Measurements from ENCODE around the gene FGGY.
"Not testable (repeated sequence)": the region's sequence is repeated elsewhere in the genome, so short reads cannot be mapped to it uniquely, and the experiment has no call there.

The FGGY gene

GRCh38 chr1:59605184-59605583, 308.3 kb downstream of the FGGY start:
- TF ChIP-seq CTCF (IDR thresholded peaks at IDR 0.05; ENCODE audit: low read depth, low read length, missing control alignments): no peak
- H3K4me3 ChIP-seq (ENCODE audit: low read depth, low read length): no peak overlapping the region
- in situ Hi-C loops (cut with HindIII; ENCODE audit: low sequenced_read_pairs): no loop called here
- DNase-seq (ENCODE audit: low read depth): no peak

- no peak overlapping the region for H3K4me3 ChIP-seq (ENCODE audit: low read depth, low read length)
- in situ Hi-C loops (cut with HindIII; ENCODE audit: low sequenced_read_pairs): no loop called here
- no peak for TF ChIP-seq CTCF (IDR thresholded peaks at IDR 0.05; ENCODE audit: low read depth, low read length, missing control alignments)
- no peak for DNase-seq (ENCODE audit: low read depth)
Measured at GRCh38 chr1:59605761-59606160, 308.9 kb downstream of the FGGY start.

- H3K4me3 ChIP-seq (ENCODE audit: low read depth, low read length): no peak overlapping the region
- DNase-seq (ENCODE audit: low read depth): no peak
- in situ Hi-C loops (cut with HindIII; ENCODE audit: low sequenced_read_pairs): no loop called here
- TF ChIP-seq CTCF (IDR thresholded peaks at IDR 0.05; ENCODE audit: low read depth, low read length, missing control alignments): no peak
Measured at GRCh38 chr1:59609245-59609644, 312.4 kb downstream of the FGGY start.

DNA sequence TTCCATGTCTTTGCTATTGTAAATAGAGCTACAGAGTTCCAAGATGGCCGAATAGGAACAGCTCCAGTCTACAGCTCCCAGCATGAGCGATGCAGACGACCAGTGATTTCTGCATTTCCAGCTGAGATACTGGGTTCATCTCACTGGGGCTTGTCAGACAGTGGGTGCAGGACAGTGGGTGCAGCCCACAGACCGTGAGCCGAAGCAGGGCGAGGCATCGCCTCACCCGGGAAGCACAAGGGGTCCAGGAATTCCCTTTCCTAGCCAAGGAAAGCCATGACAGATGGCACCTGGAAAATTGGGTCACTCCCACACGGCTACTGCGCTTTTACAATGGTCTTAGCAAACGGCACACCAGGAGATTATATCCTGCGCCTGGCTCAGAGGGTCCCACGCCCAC, 313.6 kb downstream of the FGGY start:
- in situ Hi-C loops (cut with HindIII; ENCODE audit: low sequenced_read_pairs); DNase-seq (ENCODE audit: low read depth); H3K4me3 ChIP-seq (ENCODE audit: low read depth, low read length): not testable (repeated sequence)

GRCh38 chr1:59617434-59617833, 320.5 kb downstream of the FGGY start:
- H3K4me3 ChIP-seq (ENCODE audit: low read depth, low read length): no peak overlapping the region
- DNase-seq (ENCODE audit: low read depth): no peak
- no peak for TF ChIP-seq CTCF (IDR thresholded peaks at IDR 0.05; ENCODE audit: low read depth, low read length, missing control alignments)
- in situ Hi-C loops (cut with HindIII; ENCODE audit: low sequenced_read_pairs): no loop called here

- DNase-seq (ENCODE audit: low read depth): no peak
- no peak overlapping the region for H3K4me3 ChIP-seq (ENCODE audit: low read depth, low read length)
- TF ChIP-seq CTCF (IDR thresholded peaks at IDR 0.05; ENCODE audit: low read depth, low read length, missing control alignments): no peak
- in situ Hi-C loops (cut with HindIII; ENCODE audit: low sequenced_read_pairs): no loop called here
Measured at GRCh38 chr1:59619557-59619956, 322.7 kb downstream of the FGGY start.

GRCh38 chr1:59625384-59625783, 328.5 kb downstream of the FGGY start:
- in situ Hi-C loops (cut with HindIII; ENCODE audit: low sequenced_read_pairs): no loop called here
- no peak for TF ChIP-seq CTCF (IDR thresholded peaks at IDR 0.05; ENCODE audit: low read depth, low read length, missing control alignments)
- no peak overlapping the region for H3K4me3 ChIP-seq (ENCODE audit: low read depth, low read length)
- no peak for DNase-seq (ENCODE audit: low read depth)
